AML-193 (cell line): Measurements from ENCODE around the gene TRIM40.
A peak's percentile ranks its signal among the peaks of the same experiment; 100 is the strongest.

ENCODE experiments used
- DNase-seq, 2 experiments: peaks; one replicate each; lab custom pipeline; 2025; lab: John Stamatoyannopoulos, UW

TRIM40 gene

GRCh38 chr6:30149234-30149633 is 13.3 kb downstream of the TRIM40 start:
- no peak for DNase-seq

GRCh38 chr6:30149858-30150550 is 14.1 kb downstream of the TRIM40 start:
- no peak for DNase-seq

- no peak for DNase-seq
Measured at GRCh38 chr6:30150671-30151395, 14.9 kb downstream of the TRIM40 start.

- peak; percentile 28 to 42 for DNase-seq
Measured at GRCh38 chr6:30151580-30151979, 15.6 kb downstream of the TRIM40 start.

GRCh38 chr6:30152016-30152673 is 16.2 kb downstream of the TRIM40 start:
- no peak for DNase-seq

- DNase-seq, result no peak
Measured at GRCh38 chr6:30152910-30153610, 17.1 kb downstream of the TRIM40 start.

- DNase-seq, result no peak
Measured at GRCh38 chr6:30154061-30154460, 18.1 kb downstream of the TRIM40 start.

- DNase-seq, result no peak
Measured at GRCh38 chr6:30154709-30155519, 19.0 kb downstream of the TRIM40 start.

- no peak for DNase-seq
Measured at GRCh38 chr6:30155520-30156261, 19.8 kb downstream of the TRIM40 start.

- no peak for DNase-seq
Measured at GRCh38 chr6:30156262-30156599, 20.3 kb downstream of the TRIM40 start.

GRCh38 chr6:30156774-30157173 is 20.8 kb downstream of the TRIM40 start:
- DNase-seq, result no peak

- no peak for DNase-seq
Measured at GRCh38 chr6:30157581-30157980, 21.6 kb downstream of the TRIM40 start.

- DNase-seq, result no peak
Measured at GRCh38 chr6:30157999-30158398, 22.1 kb downstream of the TRIM40 start.

- no peak for DNase-seq
Measured at GRCh38 chr6:30158475-30159040, 22.6 kb downstream of the TRIM40 start.

- no peak for DNase-seq
Measured at GRCh38 chr6:30160008-30160784, 24.3 kb downstream of the TRIM40 start.

- no peak for DNase-seq
Measured at GRCh38 chr6:30160785-30161531, 25.0 kb downstream of the TRIM40 start, which contains the start of gene TRIM10. TRIM10 (minus strand) TSS chr6:30161211; CDS start chr6:30160858, 353 bp downstream.

GRCh38 chr6:30162265-30163089 is 26.5 kb downstream of the TRIM40 start:
- DNase-seq, result no peak
